Tibial nerve (tissue), 4 donors: ENCODE measurements around the gene MN1. TPM values are rescaled to one million over a fixed set of nuclear protein-coding genes. Genes with fewer than 3 reads are reported as not detected.

Source experiments
- DNase-seq, 2 donors: peaks; one replicate each; pipeline ENCODE4 v3.0.0-alpha.2; 2019; ENCODE audit warnings: low spot score in 2 of 2
- H3K27ac ChIP-seq, 4 donors: fragments of 200-600 bp; sonication (generic) in 3 of 4; one replicate each; pipeline ENCODE4 v1.5.1; 2017 to 2019; ENCODE audit warnings: mild to moderate bottlenecking in 1 of 4
- H3K27me3 ChIP-seq, 2 donors: fragments of 200-600 bp; sonication (generic) in 1 of 2; one replicate each; pipeline versions ENCODE4 v1.5.1 to v1.6.0; 2017 to 2019
- H3K36me3 ChIP-seq, 3 donors: fragments of 200-600 bp; sonication (generic); one replicate each; pipeline ENCODE4 v1.5.1; 2018 to 2019
- H3K4me1 ChIP-seq, 4 donors: fragments of 200-600 bp; sonication (generic) in 3 of 4; one replicate each; pipeline ENCODE4 v1.5.1; 2017 to 2019
- H3K4me3 ChIP-seq, 4 donors: fragments of 200-600 bp; sonication (generic) in 3 of 4; one replicate each; pipeline ENCODE4 v1.5.1; 2017 to 2019; ENCODE audit warnings: mild to moderate bottlenecking in 1 of 4, moderate library complexity in 1 of 4
- H3K9me3 ChIP-seq, 4 donors: fragments of 200-600 bp; sonication (generic) in 3 of 4; one replicate each; pipeline ENCODE4 v1.5.1; 2017 to 2019
- EP300 ChIP-seq, 2 donors: sonication (generic); formaldehyde crosslinking; IDR thresholded peaks; one replicate each; pipeline ENCODE4 v1.6.1; 2017; ENCODE audit warnings: antibody characterized with exemption in 2 of 2, mild to moderate bottlenecking in 1 of 2
- POLR2A ChIP-seq, 2 donors: fragments of 450-650 bp; IDR thresholded peaks; one replicate each; pipeline ENCODE4 v1.6.1; 2017; ENCODE audit warnings: antibody characterized with exemption in 2 of 2, mild to moderate bottlenecking in 2 of 2, moderate library complexity in 2 of 2
- WGBS, 2 donors: methylation state at CpG; one replicate each; pipeline ENCODE4 v1.1.5; 2018; 5-methylcytosine and 5-hydroxymethylcytosine counted together
- total RNA-seq, 4 donors: library from RNA; depleted of rRNA; stranded (reverse); fragments of >200 nt; gene quantifications; one replicate each; pipeline ENCODE4 v1.1.0, GENCODE V29; 2016
- TF ChIP-seq, protein P1 (sequence below), 5 experiments: fragments of 200-600 bp in 3 of 5; fragments of 450-650 bp in 2 of 5; sonication (generic) in 3 of 5; IDR thresholded peaks; one replicate each; pipeline ENCODE4 v1.5.1; 2016 to 2019; ENCODE audit warnings: antibody characterized with exemption in 5 of 5, mild to moderate bottlenecking in 3 of 5, moderate library complexity in 2 of 5

Gene MN1
- total RNA-seq, 4 donors from 2014 or later, result 3.9 to 8.2 (median 6.0) TPM

- peaks cover 0 to 24% (median 17%) of the 10 kb centered on the region in 4 donors for H3K4me1 ChIP-seq
- 80 to 84% methylated on average over 16 of the region's 16 CpGs for WGBS, 2 donors
These were observed 29.2 kb downstream of the MN1 start for GRCh38 chr22:27772081-27772983.

DNA sequence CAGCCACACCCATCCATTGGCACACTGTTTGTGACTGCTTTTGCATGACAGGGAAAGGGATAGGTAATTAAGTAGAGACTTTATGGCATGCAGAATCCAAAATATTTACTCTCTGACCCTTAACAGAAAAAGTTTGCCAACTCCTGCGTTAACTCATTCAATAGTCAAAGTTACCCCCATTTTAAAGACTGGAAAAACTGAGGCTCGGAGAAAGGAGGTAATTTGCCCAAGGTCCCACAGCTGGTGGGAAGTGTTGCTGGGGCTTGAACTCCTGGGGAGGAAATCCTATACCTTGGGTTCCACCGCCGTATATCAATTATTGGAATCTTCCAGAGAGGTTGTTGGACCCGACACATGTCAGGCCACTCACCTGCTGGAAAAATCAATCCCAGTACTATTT lies 29.9 kb downstream of the MN1 start:
- Histone ChIP-seq H3K4me1 (peaks cover 0 to 21% (median 15%) of the 10 kb centered on the region in 4 donors), H3K27me3 (no peaks in the 10 kb centered on the region), H3K27ac (no peak overlapping the region), H3K4me3 (no peak overlapping the region), H3K36me3 (no peaks in the 10 kb centered on the region), H3K9me3 (no peaks in the 10 kb centered on the region)
- 93 to 96% methylated on average over 5 of the region's 5 CpGs for WGBS, 2 donors
- no peak for DNase-seq
- no peak for TF ChIP-seq EP300 (IDR thresholded peaks at IDR 0.05)
- no peak for TF ChIP-seq POLR2A (IDR thresholded peaks at IDR 0.05)
- TF ChIP-seq, protein P1, sequence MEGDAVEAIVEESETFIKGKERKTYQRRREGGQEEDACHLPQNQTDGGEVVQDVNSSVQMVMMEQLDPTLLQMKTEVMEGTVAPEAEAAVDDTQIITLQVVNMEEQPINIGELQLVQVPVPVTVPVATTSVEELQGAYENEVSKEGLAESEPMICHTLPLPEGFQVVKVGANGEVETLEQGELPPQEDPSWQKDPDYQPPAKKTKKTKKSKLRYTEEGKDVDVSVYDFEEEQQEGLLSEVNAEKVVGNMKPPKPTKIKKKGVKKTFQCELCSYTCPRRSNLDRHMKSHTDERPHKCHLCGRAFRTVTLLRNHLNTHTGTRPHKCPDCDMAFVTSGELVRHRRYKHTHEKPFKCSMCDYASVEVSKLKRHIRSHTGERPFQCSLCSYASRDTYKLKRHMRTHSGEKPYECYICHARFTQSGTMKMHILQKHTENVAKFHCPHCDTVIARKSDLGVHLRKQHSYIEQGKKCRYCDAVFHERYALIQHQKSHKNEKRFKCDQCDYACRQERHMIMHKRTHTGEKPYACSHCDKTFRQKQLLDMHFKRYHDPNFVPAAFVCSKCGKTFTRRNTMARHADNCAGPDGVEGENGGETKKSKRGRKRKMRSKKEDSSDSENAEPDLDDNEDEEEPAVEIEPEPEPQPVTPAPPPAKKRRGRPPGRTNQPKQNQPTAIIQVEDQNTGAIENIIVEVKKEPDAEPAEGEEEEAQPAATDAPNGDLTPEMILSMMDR (IDR thresholded peaks at IDR 0.05), result no peak

More at GRCh38 chr22:27772081-27772983, 29.2 kb downstream of the MN1 start:
- Histone ChIP-seq H3K4me3 (no peak overlapping the region), H3K27me3 (no peaks in the 10 kb centered on the region), H3K9me3 (no peaks in the 10 kb centered on the region), H3K27ac (no peak overlapping the region), H3K36me3 (no peaks in the 10 kb centered on the region)
- no peak for DNase-seq
- no peak for TF ChIP-seq EP300 (IDR thresholded peaks at IDR 0.05)
- TF ChIP-seq, protein P1 (IDR thresholded peaks at IDR 0.05), result no peak
- TF ChIP-seq POLR2A (IDR thresholded peaks at IDR 0.05), result no peak

DNA sequence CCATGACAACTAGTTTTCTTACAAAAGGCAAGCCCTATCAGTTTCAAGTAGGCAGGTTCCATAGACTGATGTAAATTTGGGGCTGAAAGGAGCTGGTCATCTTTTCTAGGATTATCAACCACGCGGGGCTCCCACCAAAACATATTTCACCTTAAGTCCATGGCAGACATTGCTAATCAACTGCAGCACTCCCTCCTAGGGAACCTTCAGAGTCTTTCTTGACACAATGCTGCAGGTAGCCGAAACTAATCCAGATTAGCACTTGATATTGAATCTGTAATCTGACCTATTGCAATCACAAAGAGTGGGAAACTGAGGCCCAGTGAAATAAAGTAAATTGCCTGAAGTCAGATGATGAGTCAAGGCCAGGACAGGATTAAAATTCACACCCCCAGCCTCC lies 32.5 kb downstream of the MN1 start:
- Histone ChIP-seq H3K4me3 (no peak overlapping the region), H3K9me3 (no peaks in the 10 kb centered on the region), H3K4me1 (no peaks in the 10 kb centered on the region), H3K36me3 (peaks cover 0 to 8% (median 0%) of the 10 kb centered on the region in 3 donors), H3K27me3 (no peaks in the 10 kb centered on the region), H3K27ac (no peak overlapping the region)
- WGBS, 2 donors, result 80 to 83% methylated on average over 3 of the region's 3 CpGs
- DNase-seq, result no peak
- TF ChIP-seq EP300 (IDR thresholded peaks at IDR 0.05) (no peak), POLR2A (IDR thresholded peaks at IDR 0.05) (no peak)
- TF ChIP-seq, protein P1 (IDR thresholded peaks at IDR 0.05), result no peak

DNA sequence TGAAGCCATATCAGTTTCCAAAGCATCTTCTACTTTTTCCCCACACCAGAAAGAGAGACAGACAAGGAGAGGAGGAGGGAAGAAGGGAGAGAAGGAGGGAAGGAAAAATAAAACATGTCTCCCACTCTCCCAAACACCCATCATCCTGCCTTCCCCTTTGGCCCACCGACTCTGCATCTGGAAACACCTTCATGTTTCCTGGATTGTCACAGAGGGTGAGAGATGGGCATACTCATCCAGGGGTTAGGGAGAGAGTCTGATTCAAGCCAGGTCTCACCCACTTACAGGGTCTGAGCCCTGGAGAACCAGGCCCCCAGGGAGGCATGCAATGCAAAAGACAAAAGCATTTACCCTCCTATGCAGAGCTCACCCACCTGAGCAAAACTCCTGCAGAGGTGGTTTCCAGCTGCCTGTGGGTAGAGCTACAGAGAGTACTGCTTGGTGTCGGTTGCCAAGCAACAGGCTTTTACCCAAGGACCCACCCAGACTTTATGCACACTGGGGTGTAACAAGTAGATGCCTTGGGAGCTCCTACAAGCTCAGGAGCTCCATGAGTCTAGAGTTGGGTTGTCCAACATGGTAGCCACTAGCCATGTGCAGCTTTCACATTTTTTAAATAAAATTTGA lies 33.4 kb downstream of the MN1 start:
- H3K4me1 ChIP-seq, result no peaks in the 10 kb centered on the region
- no peak for DNase-seq
- TF ChIP-seq, protein P1 (IDR thresholded peaks at IDR 0.05), result no peak
- TF ChIP-seq EP300 (IDR thresholded peaks at IDR 0.05) (no peak), POLR2A (IDR thresholded peaks at IDR 0.05) (no peak)
- WGBS, 2 donors, result 87 to 88% methylated on average over 2 of the region's 2 CpGs
- H3K4me3 ChIP-seq, result no peak overlapping the region
- peaks cover 0 to 8% (median 0%) of the 10 kb centered on the region in 3 donors for H3K36me3 ChIP-seq
- no peaks in the 10 kb centered on the region for H3K9me3 ChIP-seq
- no peak overlapping the region for H3K27ac ChIP-seq
- H3K27me3 ChIP-seq, result no peaks in the 10 kb centered on the region

DNA sequence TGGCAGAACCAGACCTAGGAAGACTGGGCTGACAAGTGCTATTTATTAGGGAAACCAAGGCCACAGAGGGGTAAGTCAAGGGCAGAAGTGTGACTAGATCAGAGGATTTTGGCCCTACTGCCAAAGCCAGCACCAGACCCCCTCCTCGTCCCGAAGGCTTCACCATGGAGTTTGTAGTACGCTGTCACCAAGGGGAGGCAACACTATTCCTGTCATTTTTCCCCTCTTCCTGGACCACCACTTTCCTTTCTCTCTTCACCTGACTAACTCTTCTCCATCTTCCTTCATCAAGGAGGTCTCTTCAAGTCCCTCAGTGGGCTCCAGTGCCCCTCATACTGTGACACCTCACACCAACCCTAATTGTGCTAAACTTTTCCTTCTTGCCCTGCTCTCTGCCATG lies 34.9 kb downstream of the MN1 start:
- Histone ChIP-seq H3K27ac (no peak overlapping the region), H3K4me3 (no peak overlapping the region), H3K4me1 (peaks cover 0 to 5% (median 0%) of the 10 kb centered on the region in 4 donors), H3K9me3 (no peaks in the 10 kb centered on the region), H3K27me3 (no peaks in the 10 kb centered on the region), H3K36me3 (peaks cover 0 to 8% (median 0%) of the 10 kb centered on the region in 3 donors)
- TF ChIP-seq, protein P1 (IDR thresholded peaks at IDR 0.05), result no peak
- no peak for TF ChIP-seq POLR2A (IDR thresholded peaks at IDR 0.05)
- no peak for TF ChIP-seq EP300 (IDR thresholded peaks at IDR 0.05)
- no peak for DNase-seq
- WGBS, 2 donors, result 85 to 100% methylated on average over 3 of the region's 3 CpGs
